HepG2 (cell line): ENCODE measurements around the gene ALG9. TPM values are rescaled to one million over a fixed set of nuclear protein-coding genes. Genes with fewer than 3 reads are reported as not detected.

ENCODE experiments used
- ATAC-seq: fragments of 200-7000 bp; cut with Tn5 transposase; 3 replicates; pipeline ENCODE4 v1.9.1; 2020; ENCODE audit warnings: mild to moderate bottlenecking, moderate library complexity
- BruUV-seq: library from RNA; stranded (reverse); fragments of 400-500 nt; replicated peaks from 2 replicates; lab custom pipeline; 2021; lab: Mats Ljungman, UMichigan
- CTCF ChIA-PET: fragments of 300-600 bp; formaldehyde crosslinking; extraction: SDS; loops from one replicate; lab custom pipeline; 2021; ENCODE audit warnings: low total read pairs, inconsistent platforms, low intra/inter-chr PET ratio; lab: Yijun Ruan, JAX
- POLR2A ChIA-PET: fragments of 350-600 bp; sonication (Branson Sonifier 250); formaldehyde crosslinking; loops from one replicate; lab custom pipeline; 2020; ENCODE audit warnings: antibody characterized with exemption, inconsistent platforms; lab: Yijun Ruan, JAX
- DNase-seq: peaks from one replicate; pipeline ENCODE4 v3.0.0-alpha.2; 2015; ENCODE audit warnings: low spot score
- FAIRE-seq: peaks from 3 replicates; lab custom pipeline; 2011; peaks lifted over from hg19 to GRCh38; lab: Jason Lieb, UNC
- H2AFZ ChIP-seq: one replicate; pipeline ENCODE4 v1.6.1; 2011; ENCODE audit warnings: low read length, inconsistent platforms
- H3K27ac ChIP-seq: fragments of 300-600 bp; 3 replicates; pipeline ENCODE4 v1.8.0; 2011; ENCODE audit warnings: mixed run types, mild to moderate bottlenecking, mixed read lengths, low read length, inconsistent platforms; ENCODE audit not compliant: insufficient read depth; ENCODE audit errors: extremely low read length
- H3K27me3 ChIP-seq, 2 experiments: fragments of 200-600 bp in 1 of 2; 2 replicates in 1 of 2; 3 replicates in 1 of 2; pipeline versions ENCODE4 v1.6.0 to v1.8.0; 2011; ENCODE audit warnings: low read length in 2 of 2, mild to moderate bottlenecking in 2 of 2, moderate library complexity in 2 of 2, inconsistent platforms in 1 of 2; ENCODE audit not compliant: insufficient read depth in 2 of 2, control insufficient read depth in 1 of 2
- H3K36me3 ChIP-seq, 2 experiments: fragments of 200-600 bp in 1 of 2; replicated peaks in 1 of 2; 2 replicates in 1 of 2; 3 replicates in 1 of 2; pipeline versions ENCODE4 v1.5.1 to v1.8.0; 2011; ENCODE audit warnings: low read length in 2 of 2, inconsistent platforms in 1 of 2; ENCODE audit not compliant: insufficient read depth in 2 of 2, control insufficient read depth in 1 of 2
- H3K4me1 ChIP-seq: 2 replicates; pipeline ENCODE4 v1.5.1; 2012; ENCODE audit warnings: low read length, inconsistent platforms; ENCODE audit not compliant: insufficient read depth
- H3K4me2 ChIP-seq: 2 replicates; pipeline ENCODE4 v1.6.0; 2011; ENCODE audit warnings: low read depth, low read length, inconsistent platforms
- H3K4me3 ChIP-seq, 3 experiments: fragments of 200-600 bp in 1 of 3; sonication (generic), shearing (Covaris generic) in 1 of 3; replicated peaks in 1 of 3; 2 replicates each; pipeline ENCODE4 v1.5.1; 2011 to 2016; ENCODE audit warnings: low read length in 3 of 3, inconsistent platforms in 2 of 3, low read depth in 2 of 3, mild to moderate bottlenecking in 2 of 3, control low read depth in 1 of 3, mixed read lengths in 1 of 3; ENCODE audit not compliant: insufficient read depth in 1 of 3
- H3K79me2 ChIP-seq: one replicate; pipeline ENCODE4 v1.6.1; 2011; ENCODE audit warnings: low read length, inconsistent platforms; ENCODE audit not compliant: insufficient read depth
- H3K9ac ChIP-seq: 2 replicates; pipeline ENCODE4 v1.6.0; 2011; ENCODE audit warnings: mild to moderate bottlenecking, low read depth, low read length, inconsistent platforms; ENCODE audit not compliant: insufficient read depth
- H3K9me3 ChIP-seq: 2 replicates; pipeline ENCODE4 v1.5.1; 2012; ENCODE audit warnings: mild to moderate bottlenecking, low read length
- H4K20me1 ChIP-seq: 2 replicates; pipeline ENCODE4 v1.6.0; 2011; ENCODE audit warnings: inconsistent platforms, mild to moderate bottlenecking, low read length, moderate library complexity; ENCODE audit not compliant: insufficient read depth
- CC2D1A ChIP-seq: sonication (generic); formaldehyde crosslinking; IDR thresholded peaks from 2 replicates; pipeline ENCODE4 v1.8.1; 2023; ENCODE audit warnings: mild to moderate bottlenecking, missing genetic modification reagents
- HMGA1 ChIP-seq: sonication (generic); formaldehyde crosslinking; conservative IDR thresholded peaks from 2 replicates; pipeline ENCODE4 v1.4.0; 2020; ENCODE audit warnings: missing genetic modification reagents
- HNF4G ChIP-seq, 2 experiments: sonication (generic) in 1 of 2; formaldehyde crosslinking in 1 of 2; IDR thresholded peaks; 2 replicates each; pipeline versions ENCODE4 v1.4.0 to v1.6.1; 2011 to 2020; ENCODE audit warnings: borderline replicate concordance in 2 of 2, low read depth in 2 of 2, mild to moderate bottlenecking in 2 of 2, low read length in 1 of 2, missing genetic modification reagents in 1 of 2, moderate library complexity in 1 of 2
- KDM1A ChIP-seq: IDR thresholded peaks from 2 replicates; pipeline ENCODE4 v1.6.1; 2016; ENCODE audit warnings: missing compliant biosample characterization
- KLF11 ChIP-seq: IDR thresholded peaks from 2 replicates; pipeline ENCODE4 v1.6.1; 2016; ENCODE audit warnings: missing compliant biosample characterization
- MIXL1 ChIP-seq: IDR thresholded peaks from 2 replicates; pipeline ENCODE4 v1.6.1; 2016
- PCBP2 ChIP-seq: fragments of 200-400 bp; formaldehyde crosslinking; optimal IDR thresholded peaks from 2 replicates; pipeline ENCODE3; 2018; ENCODE audit warnings: low read length, low read depth; ENCODE audit not compliant: poor library complexity, severe bottlenecking
- RAD51 ChIP-seq: fragments of 450-650 bp; IDR thresholded peaks from 2 replicates; pipeline ENCODE4 v1.6.1; 2016; ENCODE audit warnings: borderline replicate concordance
- SMYD3 ChIP-seq: sonication (generic); formaldehyde crosslinking; IDR thresholded peaks from 2 replicates; pipeline ENCODE4 v1.8.1; 2023; ENCODE audit warnings: mild to moderate bottlenecking, missing genetic modification reagents
- SOX6 ChIP-seq, 2 experiments: fragments of 450-650 bp in 1 of 2; sonication (generic) in 1 of 2; formaldehyde crosslinking in 1 of 2; IDR thresholded peaks; 2 replicates each; pipeline versions ENCODE4 v1.4.0 to v1.6.1; 2017 to 2020; ENCODE audit warnings: antibody characterized with exemption in 1 of 2, mild to moderate bottlenecking in 1 of 2, missing genetic modification reagents in 1 of 2
- TOE1 ChIP-seq: sonication (generic); formaldehyde crosslinking; IDR thresholded peaks from 2 replicates; pipeline ENCODE4 v1.4.0; 2020; ENCODE audit warnings: mild to moderate bottlenecking, missing genetic modification reagents
- ZFP82 ChIP-seq: sonication (generic); formaldehyde crosslinking; IDR thresholded peaks from 2 replicates; pipeline ENCODE4 v1.5.1; 2020; ENCODE audit warnings: mild to moderate bottlenecking, missing genetic modification reagents, borderline replicate concordance
- ZFY ChIP-seq: sonication (generic); formaldehyde crosslinking; IDR thresholded peaks from 2 replicates; pipeline ENCODE4 v1.4.0; 2020; ENCODE audit warnings: missing genetic modification reagents
- ZKSCAN5 ChIP-seq: sonication (generic); formaldehyde crosslinking; IDR thresholded peaks from 2 replicates; pipeline ENCODE4 v1.5.1; 2020; ENCODE audit warnings: mild to moderate bottlenecking, missing genetic modification reagents
- ZNF3 ChIP-seq: IDR thresholded peaks from 2 replicates; pipeline ENCODE4 v1.7.0; 2017; ENCODE audit warnings: inconsistent platforms
- ZNF335 ChIP-seq: sonication (generic); formaldehyde crosslinking; IDR thresholded peaks from 2 replicates; pipeline ENCODE4 v1.4.0; 2020; ENCODE audit warnings: missing genetic modification reagents
- ZNF484 ChIP-seq: sonication (generic); formaldehyde crosslinking; IDR thresholded peaks from 2 replicates; pipeline ENCODE4 v1.5.1; 2020; ENCODE audit warnings: mild to moderate bottlenecking, low read depth, missing genetic modification reagents, borderline replicate concordance
- ZNF816 ChIP-seq: sonication (generic); formaldehyde crosslinking; IDR thresholded peaks from 2 replicates; pipeline ENCODE4 v1.8.0; 2022; ENCODE audit warnings: missing genetic modification reagents, mild to moderate bottlenecking, borderline replicate concordance
- WGBS: methylation state at CpG from one replicate; pipeline ENCODE4 v1.1.6; 2017; ENCODE audit warnings: low lambda C conversion rate; 5-methylcytosine and 5-hydroxymethylcytosine counted together
- in situ Hi-C: cut with HindIII; loops from 2 replicates; pipeline ENCODE4 v1.10.0; 2017; ENCODE audit warnings: low pct_unique_long_range_greater_than_20kb; ENCODE audit not compliant: extremely low pct_ligation_motif_present
- intact Hi-C: fragments of 100-400 bp; cut with micrococcal nuclease; formaldehyde crosslinking; loops from one replicate; pipeline ENCODE4 v1.10.0; 2022; ENCODE audit not compliant: unreplicated experiment
- polyA plus RNA-seq, 8 experiments: library from polyadenylated mRNA; depleted of rRNA in 3 of 8; stranded (reverse) in 7 of 8; unstranded in 1 of 8; fragments of >200 nt; fragmentation: Illumina TruSeq in 4 of 8; extraction: Trizol in 4 of 8; gene quantifications; 2 replicates each; pipeline versions ENCODE4 v1.2.1 to v1.2.3, GENCODE V29; 2011 to 2016; ENCODE audit warnings: low read depth in 4 of 8, missing spikeins in 1 of 8, mixed read lengths in 1 of 8; ENCODE audit not compliant: insufficient read depth in 1 of 8
- total RNA-seq, 5 experiments: library from RNA; depleted of rRNA; stranded (reverse); fragments of >200 nt; fragmentation: Illumina TruSeq; extraction: Trizol; gene quantifications; 2 replicates each; pipeline ENCODE4 v1.2.3, GENCODE V29; 2016; ENCODE audit warnings: low read depth in 1 of 5
- TF ChIP-seq, protein P1 (sequence below): sonication (generic); formaldehyde crosslinking; IDR thresholded peaks from 2 replicates; pipeline ENCODE4 v1.5.0; 2020; ENCODE audit warnings: missing genetic modification reagents
- TF ChIP-seq, protein P2 (sequence below): sonication (generic); formaldehyde crosslinking; IDR thresholded peaks from 2 replicates; pipeline ENCODE4 v1.4.0; 2020; ENCODE audit warnings: missing genetic modification reagents

ALG9 gene
- total and polyA plus RNA-seq, 2 of the 13 experiments (the other 11 are each of a cell fraction or from before 2014, with no cell fraction given), result 39.4 to 40.6 TPM

- Histone ChIP-seq H3K4me3 (no peak overlapping the region), H3K27ac (peak overlapping the region; percentile 10), H3K4me1 (peaks cover 87% of the 10 kb centered on the region), H3K27me3 (no peaks in the 10 kb centered on the region), H3K36me3 (peaks cover 2 to 6% of the 10 kb centered on the region in 2 experiments; a peak in 2 of 5 replicates), H4K20me1 (no peaks in the 10 kb centered on the region), H3K9ac (no peak overlapping the region), H3K4me2 (no peak overlapping the region), H3K79me2 (peaks cover 2% of the 10 kb centered on the region), H2AFZ (no peak overlapping the region), H3K9me3 (no peaks in the 10 kb centered on the region)
- no TSS peak for BruUV-seq
- in situ Hi-C loops, result no loop called here
- FAIRE-seq, result no peak
- intact Hi-C loops, result no loop called here
- WGBS, result 100% methylated on average over 2 of the region's 2 CpGs
- ChIA-PET POLR2A (interaction anchor here (3.1 kb wide), 1 partner anchor 21 kb away, joined by 12 read pairs; the partner anchor contains the start of gene PPP2R1B), CTCF (no interaction called here)
- ATAC-seq, result no peak
- TF ChIP-seq KLF11 (no peak), ZNF3 (CRISPR knock-in tag) (no peak), ZNF816 (no peak), SOX6 (IDR thresholded peaks at IDR 0.05) (no peak), SOX6 (CRISPR knock-in tag; IDR thresholded peaks at IDR 0.05) (no peak), ZNF484 (no peak), SMYD3 (CRISPR knock-in tag) (no peak), HNF4G (IDR thresholded peaks at IDR 0.05; ENCODE audit: borderline replicate concordance, low read depth, low read length) (no peak), HNF4G (CRISPR knock-in tag; IDR thresholded peaks at IDR 0.05; ENCODE audit: borderline replicate concordance, low read depth) (no peak), CC2D1A (no peak), ZNF335 (CRISPR knock-in tag) (no peak), TOE1 (no peak), ZFY (no peak), ZKSCAN5 (no peak), KDM1A (CRISPR knock-in tag) (no peak), RAD51 (no peak), HMGA1 (CRISPR knock-in tag) (no peak), MIXL1 (CRISPR knock-in tag) (no peak), ZFP82 (CRISPR knock-in tag) (no peak), PCBP2 (no peak)
- TF ChIP-seq, protein P1, sequence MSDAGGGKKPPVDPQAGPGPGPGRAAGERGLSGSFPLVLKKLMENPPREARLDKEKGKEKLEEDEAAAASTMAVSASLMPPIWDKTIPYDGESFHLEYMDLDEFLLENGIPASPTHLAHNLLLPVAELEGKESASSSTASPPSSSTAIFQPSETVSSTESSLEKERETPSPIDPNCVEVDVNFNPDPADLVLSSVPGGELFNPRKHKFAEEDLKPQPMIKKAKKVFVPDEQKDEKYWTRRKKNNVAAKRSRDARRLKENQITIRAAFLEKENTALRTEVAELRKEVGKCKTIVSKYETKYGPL, result no peak
- TF ChIP-seq, protein P2, sequence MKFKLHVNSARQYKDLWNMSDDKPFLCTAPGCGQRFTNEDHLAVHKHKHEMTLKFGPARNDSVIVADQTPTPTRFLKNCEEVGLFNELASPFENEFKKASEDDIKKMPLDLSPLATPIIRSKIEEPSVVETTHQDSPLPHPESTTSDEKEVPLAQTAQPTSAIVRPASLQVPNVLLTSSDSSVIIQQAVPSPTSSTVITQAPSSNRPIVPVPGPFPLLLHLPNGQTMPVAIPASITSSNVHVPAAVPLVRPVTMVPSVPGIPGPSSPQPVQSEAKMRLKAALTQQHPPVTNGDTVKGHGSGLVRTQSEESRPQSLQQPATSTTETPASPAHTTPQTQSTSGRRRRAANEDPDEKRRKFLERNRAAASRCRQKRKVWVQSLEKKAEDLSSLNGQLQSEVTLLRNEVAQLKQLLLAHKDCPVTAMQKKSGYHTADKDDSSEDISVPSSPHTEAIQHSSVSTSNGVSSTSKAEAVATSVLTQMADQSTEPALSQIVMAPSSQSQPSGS (CRISPR knock-in tag), result no peak
- no peak for DNase-seq
Measured at GRCh38 chr11:111788051-111788450, 83.3 kb downstream of the ALG9 start.
